H1 (cell line): ENCODE measurements around the gene DBNL. TPM values are rescaled to one million over a fixed set of nuclear protein-coding genes. Genes with fewer than 3 reads are reported as not detected.

ENCODE experiments used
- CTCF ChIA-PET: fragments of 300-600 bp; sonication (Branson Sonifier 250); formaldehyde crosslinking; loops from one replicate; lab custom pipeline; 2021; ENCODE audit not compliant: partially characterized antibody; lab: Charles Lee
- POLR2A ChIA-PET: fragments of 300-600 bp; sonication (Branson Sonifier 250); formaldehyde crosslinking; loops from one replicate; lab custom pipeline; 2021; ENCODE audit warnings: inconsistent platforms; ENCODE audit not compliant: partially characterized antibody; lab: Charles Lee
- DNase-seq, 2 experiments: peaks; one replicate each; pipeline versions ENCODE4 v3.0.0 to v3.0.0-alpha.2; 2010 to 2022; ENCODE audit warnings: low spot score in 2 of 2, low read depth in 1 of 2, mixed read lengths in 1 of 2
- FAIRE-seq: peaks from 2 replicates; lab custom pipeline; 2011; peaks lifted over from hg19 to GRCh38; lab: Jason Lieb, UNC
- H2AFZ ChIP-seq: 2 replicates; pipeline ENCODE4 v1.8.1; 2012; ENCODE audit warnings: low read length, inconsistent platforms
- H2AK5ac ChIP-seq: 2 replicates; pipeline ENCODE4 v1.6.1; 2013; ENCODE audit warnings: low read depth, low read length
- H2BK120ac ChIP-seq: replicated peaks from 2 replicates; pipeline ENCODE3; 2013; ENCODE audit warnings: low read depth, low read length, inconsistent platforms
- H2BK12ac ChIP-seq: 2 replicates; pipeline ENCODE4 v1.6.1; 2013; ENCODE audit warnings: low read depth, low read length
- H2BK15ac ChIP-seq: 2 replicates; pipeline ENCODE4 v1.6.1; 2013; ENCODE audit warnings: low read length
- H2BK20ac ChIP-seq: 2 replicates; pipeline ENCODE4 v1.6.1; 2013; ENCODE audit warnings: low read length
- H2BK5ac ChIP-seq: 2 replicates; pipeline ENCODE4 v1.6.1; 2013; ENCODE audit warnings: low read depth, low read length
- H3K14ac ChIP-seq: 2 replicates; pipeline ENCODE4 v1.6.1; 2013; ENCODE audit warnings: inconsistent platforms; ENCODE audit not compliant: insufficient read length
- H3K18ac ChIP-seq: 2 replicates; pipeline ENCODE4 v1.6.1; 2013; ENCODE audit warnings: low read length; ENCODE audit errors: extremely low read depth
- H3K23ac ChIP-seq: 2 replicates; pipeline ENCODE4 v1.6.1; 2013; ENCODE audit warnings: inconsistent platforms; ENCODE audit not compliant: insufficient read length
- H3K23me2 ChIP-seq: 2 replicates; pipeline ENCODE4 v1.6.1; 2013; ENCODE audit warnings: low read depth, low read length
- H3K27ac ChIP-seq: 2 replicates; pipeline ENCODE4 v1.6.1; 2011; ENCODE audit warnings: low read depth, low read length, inconsistent platforms
- H3K27me3 ChIP-seq, 4 experiments: replicated peaks in 1 of 4; 1 replicate in 1 of 4; 2 replicates in 3 of 4; pipeline versions ENCODE4 v1.6.1 to v1.8.1; 2011 to 2013; ENCODE audit warnings: low read length in 3 of 4, mild to moderate bottlenecking in 3 of 4, inconsistent platforms in 2 of 4, mixed read lengths in 2 of 4, moderate library complexity in 1 of 4; ENCODE audit not compliant: control insufficient read depth in 3 of 4, insufficient read depth in 3 of 4; ENCODE audit errors: extremely low read depth in 1 of 4
- H3K36me3 ChIP-seq, 4 experiments: 2 replicates each; pipeline versions ENCODE4 v1.6.1 to v1.8.1; 2011 to 2013; ENCODE audit warnings: mild to moderate bottlenecking in 4 of 4, low read length in 3 of 4, moderate library complexity in 2 of 4, control low read depth in 1 of 4, inconsistent platforms in 1 of 4; ENCODE audit not compliant: insufficient read depth in 4 of 4, control insufficient read depth in 2 of 4
- H3K4ac ChIP-seq: replicated peaks from 2 replicates; pipeline ENCODE3; 2013; ENCODE audit warnings: low read length, low read depth, mixed read lengths, inconsistent platforms; ENCODE audit not compliant: insufficient read length
- H3K4me1 ChIP-seq, 4 experiments: replicated peaks in 1 of 4; 1 replicate in 1 of 4; 2 replicates in 3 of 4; pipeline versions ENCODE4 v1.6.1 to v1.8.1; 2011 to 2013; ENCODE audit warnings: low read length in 3 of 4, inconsistent platforms in 2 of 4, mixed read lengths in 1 of 4; ENCODE audit not compliant: insufficient read depth in 4 of 4, control insufficient read depth in 3 of 4
- H3K4me2 ChIP-seq, 2 experiments: 2 replicates each; pipeline versions ENCODE4 v1.6.1 to v1.8.1; 2011 to 2013; ENCODE audit warnings: low read depth in 2 of 2, low read length in 2 of 2, control low read depth in 1 of 2, inconsistent platforms in 1 of 2, mild to moderate bottlenecking in 1 of 2; ENCODE audit not compliant: insufficient read depth in 1 of 2
- H3K4me3 ChIP-seq, 4 experiments: fragments of 200-600, 300-600 bp in 1 of 4; sonication (generic), shearing (Covaris generic), sonication (Bioruptor Twin) in 1 of 4; 2 replicates each; pipeline versions ENCODE4 v1.5.1 to v1.8.1; 2011 to 2016; ENCODE audit warnings: low read length in 4 of 4, low read depth in 3 of 4, control low read depth in 2 of 4, inconsistent platforms in 2 of 4, mild to moderate bottlenecking in 2 of 4, mixed read lengths in 1 of 4, moderate library complexity in 1 of 4; ENCODE audit not compliant: insufficient read depth in 2 of 4; ENCODE audit errors: extremely low read depth in 1 of 4
- H3K56ac ChIP-seq: replicated peaks from 2 replicates; pipeline ENCODE3; 2013; ENCODE audit warnings: low read depth, mild to moderate bottlenecking, mixed read lengths, low read length, inconsistent platforms; ENCODE audit not compliant: insufficient read length
- H3K79me1 ChIP-seq: 2 replicates; pipeline ENCODE4 v1.6.1; 2013; ENCODE audit warnings: low read depth, low read length, control low read depth
- H3K79me2 ChIP-seq, 2 experiments: 2 replicates each; pipeline versions ENCODE4 v1.6.1 to v1.8.1; 2012 to 2013; ENCODE audit warnings: low read length in 2 of 2, mild to moderate bottlenecking in 2 of 2, inconsistent platforms in 1 of 2; ENCODE audit not compliant: insufficient read depth in 2 of 2, control insufficient read depth in 1 of 2
- H3K9ac ChIP-seq, 4 experiments: replicated peaks in 1 of 4; 1 replicate in 1 of 4; 2 replicates in 3 of 4; pipeline versions ENCODE4 v1.6.1 to v1.8.1; 2011 to 2013; ENCODE audit warnings: low read depth in 3 of 4, low read length in 3 of 4, control low read depth in 2 of 4, mild to moderate bottlenecking in 2 of 4, moderate library complexity in 2 of 4, inconsistent platforms in 1 of 4; ENCODE audit errors: extremely low read depth in 1 of 4
- H3K9me3 ChIP-seq, 2 experiments: 2 replicates each; pipeline versions ENCODE4 v1.6.1 to v1.8.1; 2012 to 2013; ENCODE audit warnings: mild to moderate bottlenecking in 2 of 2, moderate library complexity in 2 of 2, control low read depth in 1 of 2, inconsistent platforms in 1 of 2, low read depth in 1 of 2, low read length in 1 of 2, mixed read lengths in 1 of 2; ENCODE audit not compliant: insufficient read depth in 2 of 2
- H4K20me1 ChIP-seq, 2 experiments: replicated peaks in 1 of 2; 2 replicates each; pipeline versions ENCODE3 to v1.8.1; 2011 to 2013; ENCODE audit warnings: inconsistent platforms in 2 of 2, low read length in 2 of 2, mild to moderate bottlenecking in 1 of 2; ENCODE audit not compliant: insufficient read depth in 2 of 2, control insufficient read depth in 1 of 2
- H4K5ac ChIP-seq: 2 replicates; pipeline ENCODE4 v1.6.1; 2013; ENCODE audit warnings: low read length, low read depth, mixed read lengths, inconsistent platforms; ENCODE audit not compliant: insufficient read length
- H4K8ac ChIP-seq: 2 replicates; pipeline ENCODE4 v1.8.0; 2013; ENCODE audit warnings: mild to moderate bottlenecking, moderate library complexity, low read length, inconsistent platforms; ENCODE audit not compliant: insufficient read depth; ENCODE audit errors: extremely low read depth
- H4K91ac ChIP-seq: replicated peaks from 2 replicates; pipeline ENCODE3; 2013; ENCODE audit warnings: low read length, mixed read lengths, inconsistent platforms; ENCODE audit not compliant: insufficient read length
- CTBP2 ChIP-seq: IDR thresholded peaks from 2 replicates; pipeline ENCODE4 v1.7.0; 2011; ENCODE audit warnings: borderline replicate concordance, mild to moderate bottlenecking, moderate library complexity, mixed read lengths, low read length; ENCODE audit not compliant: insufficient read depth, insufficient read length
- CTCF ChIP-seq, 3 experiments: IDR thresholded peaks; 1 replicate in 2 of 3; 2 replicates in 1 of 3; pipeline versions ENCODE4 v1.5.1 to v1.6.1; 2011; ENCODE audit warnings: low read length in 3 of 3, mild to moderate bottlenecking in 3 of 3, inconsistent platforms in 2 of 3, low read depth in 1 of 3, moderate library complexity in 1 of 3; ENCODE audit not compliant: insufficient read depth in 1 of 3; ENCODE audit errors: control extremely low read depth in 1 of 3
- KDM4A ChIP-seq: IDR thresholded peaks from one replicate; pipeline ENCODE4 v1.7.1; 2012; ENCODE audit warnings: low read depth, mild to moderate bottlenecking, moderate library complexity, low read length, inconsistent platforms; ENCODE audit not compliant: severe bottlenecking
- MAFK ChIP-seq: IDR thresholded peaks from 2 replicates; pipeline ENCODE4 v1.6.1; 2012; ENCODE audit warnings: low read depth, mild to moderate bottlenecking, improper control_type of control experiment, low read length
- NRF1 ChIP-seq: IDR thresholded peaks from 2 replicates; pipeline ENCODE4 v1.6.1; 2011; ENCODE audit warnings: mild to moderate bottlenecking, low read depth, low read length, improper control_type of control experiment
- RAD21 ChIP-seq, 2 experiments: IDR thresholded peaks in 1 of 2; conservative IDR thresholded peaks in 1 of 2; 2 replicates each; pipeline ENCODE4 v1.6.1; 2011; ENCODE audit warnings: low read depth in 2 of 2, low read length in 2 of 2, improper control_type of control experiment in 1 of 2, inconsistent platforms in 1 of 2, mild to moderate bottlenecking in 1 of 2, moderate library complexity in 1 of 2
- SRF ChIP-seq: IDR thresholded peaks from 2 replicates; pipeline ENCODE4 v1.6.1; 2011; ENCODE audit warnings: mild to moderate bottlenecking, low read depth, low read length, moderate library complexity
- TBP ChIP-seq: IDR thresholded peaks from 2 replicates; pipeline ENCODE4 v1.6.1; 2011; ENCODE audit warnings: low read depth, low read length, improper control_type of control experiment
- WGBS, 2 experiments: shearing (Covaris generic) in 1 of 2; methylation state at CpG; one replicate each; pipeline versions ENCODE4 v1.1.6 to v1.1.7; 2013 to 2015; ENCODE audit warnings: low lambda C conversion rate in 2 of 2, mixed read lengths in 2 of 2, inconsistent platforms in 1 of 2, low coverage in 1 of 2, missing lambda C conversion rate in 1 of 2; ENCODE audit not compliant: insufficient replicate concordance in 2 of 2, insufficient coverage in 1 of 2, insufficient read length in 1 of 2; ENCODE audit errors: extremely low coverage in 1 of 2, missing lambda C conversion rate in 1 of 2; 5-methylcytosine and 5-hydroxymethylcytosine counted together
- polyA plus RNA-seq, 7 experiments: library from polyadenylated mRNA; depleted of rRNA in 3 of 7; stranded (reverse) in 5 of 7; unstranded in 2 of 7; fragments of >200 nt in 5 of 7; fragments of 200-250 nt in 2 of 7; gene quantifications; 1 replicate in 5 of 7; 2 replicates in 1 of 7; 4 replicates in 1 of 7; pipeline versions ENCODE4 v1.2.1 to v1.2.3, GENCODE V29; 2011 to 2013; ENCODE audit warnings: missing spikeins in 2 of 7, mixed read lengths in 2 of 7
- total RNA-seq: library from RNA; stranded (reverse); fragmentation: NEBNext Ultra II Directional; extraction: Animal tissue kit (Norgen Biotek cat#: 25700); gene quantifications from 2 replicates; pipeline ENCODE4 v1.2.1, GENCODE V29; 2021

Gene DBNL
- total and polyA plus RNA-seq, 2 of the 8 experiments (the other 6 are each of a cell fraction or from before 2014, with no cell fraction given) = 30.9 to 56.6 TPM

- no peak for TF ChIP-seq KDM4A
- peak in 2 of 3 experiments; percentile 40 to 41; a peak in 2 of 4 replicates for TF ChIP-seq CTCF (IDR thresholded peaks at IDR 0.05; ENCODE audit: control extremely low read depth in 1 of 3, insufficient read depth in 1 of 3, low read depth in 1 of 3, low read length in 3 of 3)
- no peak for TF ChIP-seq NRF1
- no peak for TF ChIP-seq SRF
- no peak for TF ChIP-seq CTBP2
- TF ChIP-seq RAD21 (IDR thresholded peaks at IDR 0.05 in 1 of 2, conservative IDR thresholded peaks at IDR 0.05 in 1 of 2; ENCODE audit: low read depth in 2 of 2, low read length in 2 of 2) = peak; percentile 7 to 10; a peak in 1 of 4 replicates
- TF ChIP-seq MAFK = no peak
- TF ChIP-seq TBP = no peak
- Histone ChIP-seq H2BK15ac (peak overlapping the region; percentile 88), H4K8ac (no peak overlapping the region), H2BK20ac (no peak overlapping the region), H4K5ac (no peak overlapping the region), H2AK5ac (no peak overlapping the region), H3K18ac (no peak overlapping the region; the same call in 1 of the 2 replicates), H3K4me2 (no peak overlapping the region), H3K23ac (no peak overlapping the region), H4K20me1 (no peaks in the 10 kb centered on the region), H3K9me3 (no peaks in the 10 kb centered on the region), H3K56ac (no peak overlapping the region), H3K9ac (no peak overlapping the region), H3K14ac (no peak overlapping the region), H3K36me3 (no peaks in the 10 kb centered on the region), H3K27ac (no peak overlapping the region), H2BK120ac (no peak overlapping the region), H3K4ac (no peak overlapping the region), H3K4me1 (no peaks in the 10 kb centered on the region; a peak in 1 of 7 replicates), H3K4me3 (no peak overlapping the region), H3K79me1 (no peaks in the 10 kb centered on the region), H2AFZ (no peak overlapping the region), H2BK5ac (no peak overlapping the region), H4K91ac (no peak overlapping the region), H3K79me2 (no peaks in the 10 kb centered on the region), H2BK12ac (no peak overlapping the region), H3K23me2 (peaks cover 4% of the 10 kb centered on the region; the same call in 1 of the 2 replicates), H3K27me3 (no peaks in the 10 kb centered on the region; a peak in 2 of 7 replicates)
- CTCF ChIA-PET = interaction anchor here (0.6 to 2.2 kb wide), 11 partner anchors 10 to 202 kb away, joined by 3 to 13 read pairs (median 3); no protein-coding TSS in a partner anchor
- no peak for FAIRE-seq
- POLR2A ChIA-PET = interaction anchor here (0.7 to 1.5 kb wide), 2 partner anchors 11 to 39 kb away, joined by 3 read pairs; no protein-coding TSS in a partner anchor
- 83% methylated on average over 1 of the region's 3 CpGs; no CpG with 5 or more reads in 1 of the 2 experiments for WGBS, 2 experiments
- DNase-seq = no peak
Observed at GRCh38 chr7:44085546-44085945, 41.0 kb downstream of the DBNL start.
